Upper lobe of left lung (tissue), 4 donors: Measurements from ENCODE around the gene PSMB4.

Experiments
- EP300 ChIP-seq, 4 donors: sonication (generic); formaldehyde crosslinking; IDR thresholded peaks; one replicate each; pipeline ENCODE4 v1.5.1; 2017; ENCODE audit warnings: antibody characterized with exemption in 4 of 4, control low read depth in 2 of 4
- POLR2A ChIP-seq, 4 donors: fragments of 450-650 bp; IDR thresholded peaks; one replicate each; pipeline ENCODE4 v1.5.1; 2016 to 2017; ENCODE audit warnings: antibody characterized with exemption in 4 of 4, mild to moderate bottlenecking in 2 of 4
- POLR2AphosphoS5 ChIP-seq, 2 donors: sonication (generic); formaldehyde crosslinking; IDR thresholded peaks; one replicate each; pipeline ENCODE4 v1.5.1; 2017; ENCODE audit warnings: antibody characterized with exemption in 2 of 2
- TF ChIP-seq, protein P1 (sequence below), 6 experiments: fragments of 450-650 bp in 4 of 6; fragments of 200-600 bp in 2 of 6; sonication (generic) in 2 of 6; IDR thresholded peaks; one replicate each; pipeline ENCODE4 v1.5.1; 2016 to 2019; ENCODE audit warnings: antibody characterized with exemption in 6 of 6

DNA sequence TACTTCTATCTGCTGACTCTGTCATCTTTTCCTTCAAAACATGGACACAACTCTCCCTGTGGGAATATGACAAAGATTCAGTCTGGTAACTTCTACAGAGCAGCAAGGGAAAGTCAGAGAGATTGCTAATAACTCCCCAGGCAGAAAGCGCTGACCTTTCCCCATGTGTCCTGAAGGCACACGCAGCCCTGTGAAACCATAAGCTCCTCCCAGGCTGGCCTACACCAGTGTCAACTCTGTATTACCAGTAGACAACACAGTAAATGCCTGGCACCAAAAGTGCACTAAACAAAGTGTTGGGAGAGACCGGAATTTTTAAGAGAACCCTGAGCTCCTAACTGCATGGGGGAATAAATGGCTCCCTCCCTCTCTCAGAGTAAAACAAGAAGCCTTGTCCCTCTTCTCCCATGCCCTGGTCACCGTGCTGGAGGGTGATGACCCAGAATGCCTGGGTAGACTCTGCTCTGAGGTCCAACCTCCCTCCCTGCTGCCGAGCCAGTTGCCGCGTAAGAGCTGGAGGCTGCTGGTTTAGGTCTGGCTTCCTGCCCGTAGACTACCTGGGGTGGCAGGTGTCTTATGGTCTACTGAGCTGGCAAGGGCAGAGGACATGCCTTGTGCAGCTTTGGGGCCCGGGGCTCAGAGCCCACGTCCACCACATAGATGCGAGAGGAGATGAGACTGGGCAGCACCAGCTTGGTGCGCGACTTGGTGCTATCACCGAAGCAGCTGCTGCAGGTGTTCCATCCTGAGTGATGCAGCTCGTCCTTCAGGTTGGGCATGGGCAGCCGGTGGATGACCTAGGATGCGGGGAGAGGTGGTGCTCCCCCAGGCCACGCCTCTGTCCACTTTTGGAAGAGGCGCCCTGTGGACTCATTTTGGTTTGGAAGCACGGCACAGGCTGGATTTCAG, 30.7 kb upstream of the PSMB4 start:
- TF ChIP-seq, protein P1, sequence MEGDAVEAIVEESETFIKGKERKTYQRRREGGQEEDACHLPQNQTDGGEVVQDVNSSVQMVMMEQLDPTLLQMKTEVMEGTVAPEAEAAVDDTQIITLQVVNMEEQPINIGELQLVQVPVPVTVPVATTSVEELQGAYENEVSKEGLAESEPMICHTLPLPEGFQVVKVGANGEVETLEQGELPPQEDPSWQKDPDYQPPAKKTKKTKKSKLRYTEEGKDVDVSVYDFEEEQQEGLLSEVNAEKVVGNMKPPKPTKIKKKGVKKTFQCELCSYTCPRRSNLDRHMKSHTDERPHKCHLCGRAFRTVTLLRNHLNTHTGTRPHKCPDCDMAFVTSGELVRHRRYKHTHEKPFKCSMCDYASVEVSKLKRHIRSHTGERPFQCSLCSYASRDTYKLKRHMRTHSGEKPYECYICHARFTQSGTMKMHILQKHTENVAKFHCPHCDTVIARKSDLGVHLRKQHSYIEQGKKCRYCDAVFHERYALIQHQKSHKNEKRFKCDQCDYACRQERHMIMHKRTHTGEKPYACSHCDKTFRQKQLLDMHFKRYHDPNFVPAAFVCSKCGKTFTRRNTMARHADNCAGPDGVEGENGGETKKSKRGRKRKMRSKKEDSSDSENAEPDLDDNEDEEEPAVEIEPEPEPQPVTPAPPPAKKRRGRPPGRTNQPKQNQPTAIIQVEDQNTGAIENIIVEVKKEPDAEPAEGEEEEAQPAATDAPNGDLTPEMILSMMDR (IDR thresholded peaks at IDR 0.05), result no peak
- TF ChIP-seq POLR2A (IDR thresholded peaks at IDR 0.05) (no peak), POLR2AphosphoS5 (IDR thresholded peaks at IDR 0.05) (no peak), EP300 (IDR thresholded peaks at IDR 0.05) (no peak)
